DLD1 (cell line): Measurements from ENCODE around the gene VIL1.

Experiments
- in situ Hi-C: cut with HindIII; loops from 2 replicates; pipeline ENCODE4 v1.10.0; 2017; ENCODE audit warnings: low sequenced_read_pairs

The VIL1 gene

GRCh38 chr2:218418717-218419458 lies at the start of gene VIL1:
TSS of gene VIL1 (plus strand) at chr2:218419123. CDS start at chr2:218423779, 4,656 bp downstream.
- in situ Hi-C loops, result no loop called here

- in situ Hi-C loops, result no loop called here
Observed at GRCh38 chr2:218369330-218369729, 49.6 kb upstream of the VIL1 start.

- in situ Hi-C loops, result no loop called here
Observed at GRCh38 chr2:218370410-218371063, 48.4 kb upstream of the VIL1 start.

- in situ Hi-C loops, result no loop called here
Observed at GRCh38 chr2:218371983-218372350, 47.0 kb upstream of the VIL1 start.

GRCh38 chr2:218374795-218375194 lies 44.1 kb upstream of the VIL1 start:
- in situ Hi-C loops, result no loop called here

GRCh38 chr2:218375212-218375611 lies 43.7 kb upstream of the VIL1 start:
- in situ Hi-C loops, result no loop called here

- in situ Hi-C loops, result no loop called here
Observed at GRCh38 chr2:218378053-218378452, 40.9 kb upstream of the VIL1 start.

GRCh38 chr2:218381916-218382366 lies 37.0 kb upstream of the VIL1 start, which contains the start of gene SLC11A1:
TSS of gene SLC11A1 (plus strand) at chr2:218382273. CDS start at chr2:218382369, 96 bp downstream.
- in situ Hi-C loops, result no loop called here

- in situ Hi-C loops, result no loop called here
Observed at GRCh38 chr2:218382785-218383184, 36.1 kb upstream of the VIL1 start.

GRCh38 chr2:218383892-218384519 lies 34.9 kb upstream of the VIL1 start:
- in situ Hi-C loops, result no loop called here

- in situ Hi-C loops, result no loop called here
Observed at GRCh38 chr2:218384975-218385374, 33.9 kb upstream of the VIL1 start.

GRCh38 chr2:218386505-218387368 lies 32.2 kb upstream of the VIL1 start:
- in situ Hi-C loops, result no loop called here

- in situ Hi-C loops, result no loop called here
Observed at GRCh38 chr2:218387369-218388194, 31.3 kb upstream of the VIL1 start.

GRCh38 chr2:218389333-218390150 lies 29.4 kb upstream of the VIL1 start:
- in situ Hi-C loops, result no loop called here

GRCh38 chr2:218391202-218391601 lies 27.7 kb upstream of the VIL1 start:
- in situ Hi-C loops, result no loop called here

- in situ Hi-C loops, result no loop called here
Observed at GRCh38 chr2:218392459-218392858, 26.5 kb upstream of the VIL1 start.

GRCh38 chr2:218392891-218393462 lies 25.9 kb upstream of the VIL1 start:
- in situ Hi-C loops, result no loop called here

GRCh38 chr2:218393750-218394290 lies 25.1 kb upstream of the VIL1 start:
- in situ Hi-C loops, result no loop called here
